GM21528 (cell line): ENCODE data around the gene CDC40.
"Not testable (repeated sequence)": the region's sequence is repeated elsewhere in the genome, so short reads cannot be mapped to it uniquely, and the experiment has no call there.

Experiments
- ATAC-seq: cut with Tn5 transposase; IDR thresholded peaks from one replicate; pipeline ENCODE4 v1.9.1; 2021; ENCODE audit warnings: mild to moderate bottlenecking, moderate library complexity; ENCODE audit not compliant: unreplicated experiment, low FRiP score

Gene CDC40

GRCh38 chr6:110266996-110267395 is 86.8 kb downstream of the CDC40 start:
- ATAC-seq = no peak

- no peak for ATAC-seq
These were observed 89.4 kb downstream of the CDC40 start for GRCh38 chr6:110269623-110270022.

DNA sequence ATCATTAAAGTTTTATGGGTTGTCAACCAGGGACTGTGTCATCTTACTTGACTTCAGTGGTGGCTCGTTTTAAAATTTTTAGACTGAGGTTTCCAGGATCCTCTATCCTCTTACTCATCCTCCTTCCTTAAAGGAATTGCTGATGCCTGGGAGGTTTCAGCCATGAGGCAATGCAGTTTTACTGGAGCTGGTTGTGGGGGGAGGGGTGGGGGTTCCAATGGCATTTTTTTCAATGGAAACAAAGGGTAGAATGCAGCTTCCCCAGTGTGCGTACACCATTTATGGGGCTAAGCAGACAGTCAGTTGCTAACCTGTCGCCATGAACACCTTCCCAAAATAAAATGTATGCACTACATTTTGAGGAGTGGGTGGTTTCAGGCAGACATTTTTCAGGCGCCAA is 89.9 kb downstream of the CDC40 start:
- ATAC-seq = no peak

DNA sequence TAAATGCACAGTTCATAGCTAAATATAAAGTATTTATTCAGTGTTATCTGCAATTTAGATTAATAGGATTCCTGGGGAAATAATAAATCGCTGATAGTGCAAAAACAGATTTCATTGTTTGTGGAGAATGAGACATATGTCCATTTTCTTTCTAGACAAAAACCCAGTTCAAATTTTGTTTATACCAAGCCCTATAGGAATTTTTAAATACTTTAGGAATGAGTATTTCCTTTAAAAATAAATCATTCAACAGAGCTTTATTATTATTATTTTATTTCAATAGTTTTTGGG is 91.5 kb downstream of the CDC40 start:
- ATAC-seq = no peak

- ATAC-seq = not testable (repeated sequence)
These were observed 92.6 kb downstream of the CDC40 start for GRCh38 chr6:110272781-110273180.

DNA sequence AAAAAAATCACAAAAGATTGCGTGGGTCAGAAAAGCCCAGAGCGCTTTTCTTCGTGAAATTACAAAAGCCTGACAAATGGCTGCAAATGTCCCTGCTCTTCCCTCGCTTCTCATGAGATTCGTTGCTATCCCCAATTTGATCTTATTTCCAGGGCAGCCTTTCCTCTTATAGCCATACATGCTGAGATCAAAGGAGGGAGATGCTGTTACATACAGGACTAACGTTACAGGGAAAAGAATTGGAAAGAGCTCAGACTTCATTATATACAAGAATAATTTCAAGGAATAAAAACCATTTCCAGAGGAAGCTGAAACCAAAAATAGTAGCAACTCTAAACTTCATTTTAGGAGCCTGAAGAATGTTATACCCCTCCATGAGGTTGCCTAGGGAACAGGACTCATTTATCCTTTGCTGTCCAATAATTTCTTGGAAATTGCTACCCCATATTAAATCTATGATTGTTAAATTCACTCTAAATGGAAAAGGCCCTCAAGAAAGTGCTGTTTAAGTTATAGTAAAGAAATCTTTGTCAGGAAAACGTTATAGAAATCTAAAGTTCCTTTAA is 97.0 kb downstream of the CDC40 start:
- ATAC-seq = no peak
